Measurements from ENCODE around the gene YWHAH. TPM values are rescaled to one million over a fixed set of nuclear protein-coding genes. Genes with fewer than 3 reads are reported as not detected.

The YWHAH gene
- total RNA-seq, 2 donors from 2014 or later = 47.9 to 92.0 TPM

DNA sequence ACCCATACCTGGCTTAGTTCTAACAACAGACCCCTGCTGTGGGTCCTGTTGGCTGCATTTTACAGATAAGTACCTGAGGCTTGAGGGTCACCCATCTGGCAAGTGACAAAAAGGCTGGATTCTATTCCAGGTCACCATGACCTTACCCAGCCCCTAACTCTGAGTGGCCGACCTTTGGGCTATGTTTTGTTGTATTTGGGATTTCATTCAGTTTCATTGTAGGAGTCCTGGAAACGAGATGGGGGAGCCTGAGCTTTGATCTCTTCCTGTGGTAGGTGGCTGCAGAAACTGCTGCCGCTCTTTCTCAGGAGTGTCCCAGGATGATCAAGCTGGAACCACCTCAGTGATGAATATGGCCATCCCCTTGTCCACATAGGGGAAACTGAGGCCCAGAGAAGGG lies 24.6 kb upstream of the YWHAH start:
- DNase-seq (ENCODE audit: low spot score) = no peak
- Histone ChIP-seq H3K36me3 (no peaks in the 10 kb centered on the region), H3K4me1 (no peaks in the 10 kb centered on the region), H3K27ac (no peak overlapping the region), H3K27me3 (no peaks in the 10 kb centered on the region), H3K9me3 (no peaks in the 10 kb centered on the region), H3K4me3 (no peak overlapping the region)
- TF ChIP-seq, protein P1, sequence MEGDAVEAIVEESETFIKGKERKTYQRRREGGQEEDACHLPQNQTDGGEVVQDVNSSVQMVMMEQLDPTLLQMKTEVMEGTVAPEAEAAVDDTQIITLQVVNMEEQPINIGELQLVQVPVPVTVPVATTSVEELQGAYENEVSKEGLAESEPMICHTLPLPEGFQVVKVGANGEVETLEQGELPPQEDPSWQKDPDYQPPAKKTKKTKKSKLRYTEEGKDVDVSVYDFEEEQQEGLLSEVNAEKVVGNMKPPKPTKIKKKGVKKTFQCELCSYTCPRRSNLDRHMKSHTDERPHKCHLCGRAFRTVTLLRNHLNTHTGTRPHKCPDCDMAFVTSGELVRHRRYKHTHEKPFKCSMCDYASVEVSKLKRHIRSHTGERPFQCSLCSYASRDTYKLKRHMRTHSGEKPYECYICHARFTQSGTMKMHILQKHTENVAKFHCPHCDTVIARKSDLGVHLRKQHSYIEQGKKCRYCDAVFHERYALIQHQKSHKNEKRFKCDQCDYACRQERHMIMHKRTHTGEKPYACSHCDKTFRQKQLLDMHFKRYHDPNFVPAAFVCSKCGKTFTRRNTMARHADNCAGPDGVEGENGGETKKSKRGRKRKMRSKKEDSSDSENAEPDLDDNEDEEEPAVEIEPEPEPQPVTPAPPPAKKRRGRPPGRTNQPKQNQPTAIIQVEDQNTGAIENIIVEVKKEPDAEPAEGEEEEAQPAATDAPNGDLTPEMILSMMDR (IDR thresholded peaks at IDR 0.05) = no peak

DNA sequence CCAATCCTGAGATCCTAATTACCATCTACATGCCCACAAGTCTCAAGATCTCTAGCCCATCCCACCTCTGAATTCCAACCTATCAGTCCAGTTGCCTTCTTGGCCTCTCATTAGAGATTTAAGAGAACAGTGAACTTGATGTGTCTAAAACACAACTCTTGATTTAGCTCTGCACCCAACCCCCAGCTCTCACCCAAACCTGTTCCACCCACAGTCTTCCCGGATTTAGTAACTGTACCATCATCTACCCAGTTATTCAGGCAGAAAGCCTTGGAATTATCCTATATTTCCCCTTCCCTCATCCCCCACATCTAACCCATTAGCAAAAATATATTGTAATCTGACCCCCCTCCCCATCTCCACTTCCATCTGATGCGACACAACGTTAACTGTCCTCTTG lies 24.0 kb upstream of the YWHAH start:
- Histone ChIP-seq H3K27me3 (no peaks in the 10 kb centered on the region), H3K36me3 (no peaks in the 10 kb centered on the region), H3K4me1 (no peaks in the 10 kb centered on the region), H3K9me3 (no peaks in the 10 kb centered on the region), H3K27ac (no peak overlapping the region), H3K4me3 (no peak overlapping the region)
- TF ChIP-seq, protein P1 (IDR thresholded peaks at IDR 0.05) = no peak
- no peak for DNase-seq (ENCODE audit: low spot score)

DNA sequence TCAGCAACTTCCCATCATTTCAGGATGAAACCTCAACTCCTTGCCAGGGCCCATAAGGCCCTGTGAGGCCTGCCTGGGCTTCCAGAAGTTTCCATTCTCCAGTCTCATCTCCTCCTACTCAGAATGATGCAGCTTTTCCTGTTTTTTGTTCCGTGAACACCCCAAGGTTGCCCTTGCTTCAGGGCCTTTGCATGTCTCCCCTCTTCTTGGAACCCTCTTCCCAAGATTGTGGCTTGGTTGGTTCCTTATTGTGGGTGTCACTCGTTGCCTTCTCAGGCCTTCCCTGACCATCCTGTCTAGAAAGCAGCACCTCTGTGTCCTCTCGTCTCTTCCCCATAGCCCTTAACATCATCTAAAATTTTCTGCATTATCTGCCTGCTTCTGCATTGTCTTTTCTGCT lies 23.2 kb upstream of the YWHAH start:
- Histone ChIP-seq H3K36me3 (no peaks in the 10 kb centered on the region), H3K9me3 (no peaks in the 10 kb centered on the region), H3K27me3 (no peaks in the 10 kb centered on the region), H3K27ac (no peak overlapping the region), H3K4me1 (no peaks in the 10 kb centered on the region), H3K4me3 (no peak overlapping the region)
- no peak for DNase-seq (ENCODE audit: low spot score)
- TF ChIP-seq, protein P1 (IDR thresholded peaks at IDR 0.05) = no peak

DNA sequence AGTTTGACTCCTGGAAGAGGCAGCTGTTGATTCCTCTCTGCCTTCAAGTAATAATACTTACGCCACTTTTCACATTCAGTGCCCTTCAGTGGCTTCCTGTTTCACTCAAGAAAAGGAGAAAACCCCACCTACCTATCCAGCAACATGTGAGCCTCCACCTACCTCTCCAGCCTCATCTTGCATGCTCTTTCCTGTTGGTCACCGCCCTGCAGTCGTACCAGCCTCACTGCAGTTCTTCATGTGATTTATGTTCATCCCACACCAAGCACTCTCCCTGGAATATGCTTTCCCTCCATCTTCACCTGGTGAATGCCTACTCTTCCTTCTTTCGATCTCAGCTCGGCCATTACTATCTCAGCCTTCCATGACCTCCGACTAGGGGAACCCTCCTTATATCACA lies 21.8 kb upstream of the YWHAH start:
- Histone ChIP-seq H3K4me3 (no peak overlapping the region), H3K27me3 (no peaks in the 10 kb centered on the region), H3K27ac (no peak overlapping the region), H3K4me1 (no peaks in the 10 kb centered on the region), H3K9me3 (no peaks in the 10 kb centered on the region), H3K36me3 (no peaks in the 10 kb centered on the region)
- no peak for DNase-seq (ENCODE audit: low spot score)
- TF ChIP-seq, protein P1 (IDR thresholded peaks at IDR 0.05) = no peak

DNA sequence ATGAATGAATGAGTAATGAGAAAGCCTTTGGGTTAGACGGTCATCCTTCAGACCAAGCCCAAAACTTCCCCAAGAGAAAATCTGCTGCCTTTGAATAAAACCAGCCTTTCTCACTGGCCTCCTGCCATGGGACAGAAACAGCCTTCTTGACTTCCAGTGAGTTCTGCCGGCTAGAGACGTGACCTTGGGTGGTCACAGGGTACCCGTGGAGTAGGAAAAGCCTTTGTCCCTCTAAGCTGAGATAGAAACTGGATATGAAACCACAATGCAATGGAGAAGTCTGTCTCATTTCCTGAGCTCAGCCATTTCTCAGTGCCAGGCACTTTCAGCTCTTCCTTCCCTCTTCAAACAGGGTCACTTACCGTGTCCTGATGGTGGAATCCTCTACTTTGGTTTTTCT lies 21.2 kb upstream of the YWHAH start:
- no peaks in the 10 kb centered on the region for H3K27me3 ChIP-seq
- H3K36me3 ChIP-seq = no peaks in the 10 kb centered on the region
- TF ChIP-seq, protein P1 (IDR thresholded peaks at IDR 0.05) = no peak
- H3K4me1 ChIP-seq = no peaks in the 10 kb centered on the region
- DNase-seq (ENCODE audit: low spot score) = peak; percentile 67
- H3K4me3 ChIP-seq = no peak overlapping the region
- peak overlapping the region in 1 of 2 donors; percentile 3 for H3K27ac ChIP-seq
- no peaks in the 10 kb centered on the region for H3K9me3 ChIP-seq

DNA sequence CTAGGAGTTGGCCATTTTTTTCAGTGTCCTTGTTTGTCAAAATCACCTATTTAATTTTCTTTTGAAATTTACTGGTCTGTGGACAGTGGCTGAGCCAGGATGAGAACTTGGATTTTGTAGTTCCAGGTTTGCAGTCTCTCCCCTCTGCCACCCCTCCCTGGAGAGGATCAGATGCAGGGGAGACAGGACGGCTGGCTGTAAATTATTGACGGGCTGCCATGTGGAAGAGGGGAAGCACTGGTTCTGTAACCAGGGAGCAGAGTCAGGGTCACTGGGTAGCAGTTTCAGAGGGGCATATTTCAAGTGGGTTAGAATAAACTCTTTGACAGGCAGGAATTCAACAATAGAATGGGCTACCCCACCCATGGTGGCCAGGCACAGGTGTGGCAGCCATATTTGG lies 20.6 kb upstream of the YWHAH start:
- peak overlapping the region in 1 of 2 donors; percentile 3 for H3K27ac ChIP-seq
- DNase-seq (ENCODE audit: low spot score) = no peak
- no peaks in the 10 kb centered on the region for H3K27me3 ChIP-seq
- H3K36me3 ChIP-seq = no peaks in the 10 kb centered on the region
- H3K4me3 ChIP-seq = no peak overlapping the region
- no peaks in the 10 kb centered on the region for H3K9me3 ChIP-seq
- TF ChIP-seq, protein P1 (IDR thresholded peaks at IDR 0.05) = no peak
- H3K4me1 ChIP-seq = no peaks in the 10 kb centered on the region
